ENCODE data around the gene EXO1. TPM values are rescaled to one million over a fixed set of nuclear protein-coding genes. Genes with fewer than 3 reads are reported as not detected.
A peak's percentile ranks its signal among the peaks of the same experiment; 100 is the strongest.

EXO1 gene
- total and polyA plus RNA-seq, 8 donors = 0.89 to 19.3 (median 1.2) TPM; not detected in 2

GRCh38 chr1:241834733-241835377 lies 13.1 kb upstream of the EXO1 start:
- Histone ChIP-seq H3K4me3 (no peak overlapping the region), H3K27me3 (no peaks in the 10 kb centered on the region), H3K36me3 (no peaks in the 10 kb centered on the region), H3K27ac (no peak overlapping the region), H3K9me3 (no peaks in the 10 kb centered on the region), H3K4me1 (no peaks in the 10 kb centered on the region)
- WGBS, 5 donors = 0 to 3% (median 0%) methylated on average over 1 of the region's 1 CpG
- DNase-seq = peak in 1 of 2 donors; percentile 62
- intact Hi-C loops (cut with DNase I; ENCODE audit: low total_unique reads) = loop anchor here (10.0 kb wide), 1 partner anchor 230 kb away; no protein-coding TSS in a partner anchor
- no peak for TF ChIP-seq POLR2AphosphoS5 (IDR thresholded peaks at IDR 0.05)
- TF ChIP-seq CTCF (IDR thresholded peaks at IDR 0.05) = peak in 4 of 7 experiments; percentile 36 to 48 (median 41)

GRCh38 chr1:241836941-241837340 lies 11.1 kb upstream of the EXO1 start:
- WGBS, 5 donors = 45 to 84% (median 72%) methylated on average over 2 of the region's 2 CpGs
- no peaks in the 10 kb centered on the region for H3K4me1 ChIP-seq
- TF ChIP-seq POLR2A (IDR thresholded peaks at IDR 0.05) (no peak), CTCF (IDR thresholded peaks at IDR 0.05) (no peak), POLR2AphosphoS5 (IDR thresholded peaks at IDR 0.05) (no peak), EP300 (IDR thresholded peaks at IDR 0.05) (no peak)
- H3K9me3 ChIP-seq = no peaks in the 10 kb centered on the region
- no peaks in the 10 kb centered on the region for H3K27me3 ChIP-seq
- no peaks in the 10 kb centered on the region for H3K36me3 ChIP-seq
- intact Hi-C loops (cut with DNase I; ENCODE audit: low total_unique reads) = loop anchor here (10.0 kb wide), 1 partner anchor 232 kb away; no protein-coding TSS in a partner anchor
- H3K4me3 ChIP-seq = no peak overlapping the region
- DNase-seq = no peak
- H3K27ac ChIP-seq = no peak overlapping the region

- no peaks in the 10 kb centered on the region for H3K9me3 ChIP-seq
Measured at GRCh38 chr1:241837416-241837815, 10.6 kb upstream of the EXO1 start.

GRCh38 chr1:241837901-241838300 lies 10.1 kb upstream of the EXO1 start:
- Histone ChIP-seq H3K36me3 (no peaks in the 10 kb centered on the region), H3K4me1 (no peaks in the 10 kb centered on the region), H3K27me3 (no peaks in the 10 kb centered on the region), H3K27ac (no peak overlapping the region), H3K4me3 (no peak overlapping the region), H3K9me3 (no peaks in the 10 kb centered on the region)
- intact Hi-C loops (cut with DNase I; ENCODE audit: low total_unique reads) = loop anchor here (10.0 kb wide), 1 partner anchor 233 kb away; no protein-coding TSS in a partner anchor
- TF ChIP-seq POLR2A (IDR thresholded peaks at IDR 0.05) = no peak
- TF ChIP-seq EP300 (IDR thresholded peaks at IDR 0.05) = no peak
- TF ChIP-seq POLR2AphosphoS5 (IDR thresholded peaks at IDR 0.05) = no peak
- TF ChIP-seq CTCF (IDR thresholded peaks at IDR 0.05) = no peak
- DNase-seq = no peak
- WGBS, 5 donors = 70 to 86% (median 80%) methylated on average over 4 of the region's 4 CpGs

More at GRCh38 chr1:241837416-241837815, 10.6 kb upstream of the EXO1 start:
- Histone ChIP-seq H3K27me3 (no peaks in the 10 kb centered on the region), H3K4me1 (no peaks in the 10 kb centered on the region), H3K36me3 (no peaks in the 10 kb centered on the region), H3K4me3 (no peak overlapping the region), H3K27ac (no peak overlapping the region)
- TF ChIP-seq POLR2A (IDR thresholded peaks at IDR 0.05) (no peak), POLR2AphosphoS5 (IDR thresholded peaks at IDR 0.05) (no peak), CTCF (IDR thresholded peaks at IDR 0.05) (no peak)
- intact Hi-C loops (cut with DNase I; ENCODE audit: low total_unique reads) = loop anchor here (10.0 kb wide), 1 partner anchor 233 kb away; no protein-coding TSS in a partner anchor
- DNase-seq = no peak
- 80 to 87% (median 82%) methylated on average over 5 of the region's 5 CpGs for WGBS, 5 donors
